GM19043 (cell line): ENCODE data around the gene UVRAG.

Experiments
- ATAC-seq: cut with Tn5 transposase; IDR thresholded peaks from one replicate; pipeline ENCODE4 v1.9.1; 2021; ENCODE audit warnings: low read depth; ENCODE audit not compliant: unreplicated experiment

Gene UVRAG

GRCh38 chr11:75814677-75815344, at the start of gene UVRAG:
UVRAG (plus strand) TSS chr11:75815210; CDS start chr11:75815408, 198 bp downstream.
- ATAC-seq: peak; percentile 74

GRCh38 chr11:75766443-75767227, 48.4 kb upstream of the UVRAG start:
- ATAC-seq: no peak

- ATAC-seq: no peak
Measured at GRCh38 chr11:75767228-75767572, 47.8 kb upstream of the UVRAG start.

- no peak for ATAC-seq
Measured at GRCh38 chr11:75767793-75768111, 47.3 kb upstream of the UVRAG start.

GRCh38 chr11:75768112-75768908, 46.7 kb upstream of the UVRAG start, which contains the start of gene DGAT2:
DGAT2 (plus strand) TSS chr11:75768778; CDS start chr11:75768992, 214 bp downstream.
- ATAC-seq: peak; percentile 53

- no peak for ATAC-seq
Measured at GRCh38 chr11:75768909-75769771, 45.9 kb upstream of the UVRAG start.

GRCh38 chr11:75770102-75770501, 44.9 kb upstream of the UVRAG start:
- no peak for ATAC-seq

- ATAC-seq: no peak
Measured at GRCh38 chr11:75771646-75772410, 43.2 kb upstream of the UVRAG start.

- ATAC-seq: peak; percentile 87
Measured at GRCh38 chr11:75773595-75774353, 41.2 kb upstream of the UVRAG start.

GRCh38 chr11:75775056-75775455, 40.0 kb upstream of the UVRAG start:
- ATAC-seq: no peak

- ATAC-seq: no peak
Measured at GRCh38 chr11:75776546-75776945, 38.5 kb upstream of the UVRAG start.

- no peak for ATAC-seq
Measured at GRCh38 chr11:75777461-75778110, 37.4 kb upstream of the UVRAG start.

- ATAC-seq: no peak
Measured at GRCh38 chr11:75778962-75779361, 36.0 kb upstream of the UVRAG start.

GRCh38 chr11:75779960-75780359, 35.0 kb upstream of the UVRAG start:
- ATAC-seq: no peak

GRCh38 chr11:75780888-75781287, 34.1 kb upstream of the UVRAG start:
- ATAC-seq: no peak

- ATAC-seq: no peak
Measured at GRCh38 chr11:75781296-75781695, 33.7 kb upstream of the UVRAG start.

GRCh38 chr11:75781831-75782230, 33.2 kb upstream of the UVRAG start:
- ATAC-seq: no peak

GRCh38 chr11:75782540-75783263, 32.3 kb upstream of the UVRAG start:
- no peak for ATAC-seq
